GM12801 (cell line): Measurements from ENCODE around the gene TRIM22.

Experiments used
- CTCF ChIP-seq: IDR thresholded peaks from one replicate; pipeline ENCODE4 v1.5.1; 2011; ENCODE audit warnings: control low read depth; ENCODE audit not compliant: insufficient read length; ENCODE audit errors: extremely low read depth

The TRIM22 gene

GRCh38 chr11:5719703-5720495, 30.3 kb downstream of the TRIM22 start:
- no peak for TF ChIP-seq CTCF

- TF ChIP-seq CTCF, result no peak
Measured at GRCh38 chr11:5722622-5723021, 33.0 kb downstream of the TRIM22 start.

- no peak for TF ChIP-seq CTCF
Measured at GRCh38 chr11:5726351-5726750, 36.8 kb downstream of the TRIM22 start.

GRCh38 chr11:5727691-5728090, 38.1 kb downstream of the TRIM22 start:
- no peak for TF ChIP-seq CTCF

GRCh38 chr11:5736396-5736795, 46.8 kb downstream of the TRIM22 start, which contains the start of gene OR56B1:
Gene OR56B1 (plus strand): TSS chr11:5736448. CDS start chr11:5736517, 69 bp downstream.
- TF ChIP-seq CTCF, result no peak

- no peak for TF ChIP-seq CTCF
Measured at GRCh38 chr11:5737091-5737490, 47.5 kb downstream of the TRIM22 start.

- no peak for TF ChIP-seq CTCF
Measured at GRCh38 chr11:5737670-5738392, 48.2 kb downstream of the TRIM22 start.
